Upper lobe of left lung (tissue), 4 donors: ENCODE measurements around the gene WNK2.

Experiments used
- CTCF ChIP-seq, 6 experiments: fragments of 450-650 bp in 4 of 6; fragments of 200-600 bp in 2 of 6; sonication (generic) in 2 of 6; IDR thresholded peaks; one replicate each; pipeline ENCODE4 v1.5.1; 2016 to 2019; ENCODE audit warnings: antibody characterized with exemption in 6 of 6
- EP300 ChIP-seq, 4 donors: sonication (generic); formaldehyde crosslinking; IDR thresholded peaks; one replicate each; pipeline ENCODE4 v1.5.1; 2017; ENCODE audit warnings: antibody characterized with exemption in 4 of 4, control low read depth in 2 of 4
- POLR2A ChIP-seq, 4 donors: fragments of 450-650 bp; IDR thresholded peaks; one replicate each; pipeline ENCODE4 v1.5.1; 2016 to 2017; ENCODE audit warnings: antibody characterized with exemption in 4 of 4, mild to moderate bottlenecking in 2 of 4
- POLR2AphosphoS5 ChIP-seq, 2 donors: sonication (generic); formaldehyde crosslinking; IDR thresholded peaks; one replicate each; pipeline ENCODE4 v1.5.1; 2017; ENCODE audit warnings: antibody characterized with exemption in 2 of 2

DNA sequence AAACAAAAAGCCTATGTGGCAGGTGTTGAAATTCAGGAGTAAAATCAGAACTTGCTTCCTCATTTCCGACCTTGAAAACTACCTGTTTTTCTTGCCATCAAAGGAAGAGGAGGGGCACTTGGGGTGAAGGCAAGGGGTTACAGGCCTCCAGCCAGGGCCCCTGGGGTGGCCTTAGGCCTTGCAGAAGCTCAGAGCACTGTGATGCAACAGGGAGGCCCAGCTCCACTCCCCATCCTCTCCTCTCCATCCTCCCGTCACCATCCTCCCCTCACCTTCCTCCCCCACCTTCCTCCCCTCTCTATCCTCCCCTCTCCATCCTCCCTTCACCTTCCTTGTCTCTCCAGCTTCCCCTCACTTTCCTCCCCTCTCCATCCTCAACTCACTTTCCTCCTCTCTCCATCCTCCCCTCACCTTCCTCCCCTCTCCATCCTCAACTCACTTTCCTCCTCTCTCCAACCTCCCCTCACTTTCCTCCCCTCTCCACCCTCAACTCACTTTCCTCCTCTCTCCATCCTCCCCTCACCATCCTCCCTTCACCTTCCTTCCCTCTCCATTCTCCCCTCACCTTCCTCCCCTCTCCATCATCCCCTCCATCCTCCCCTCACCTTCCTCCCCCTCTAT, 111.6 kb downstream of the WNK2 start:
- TF ChIP-seq CTCF (IDR thresholded peaks at IDR 0.05) (no peak), POLR2A (IDR thresholded peaks at IDR 0.05) (no peak), POLR2AphosphoS5 (IDR thresholded peaks at IDR 0.05) (no peak), EP300 (IDR thresholded peaks at IDR 0.05) (no peak)
